Activated T-helper 2 cell treated with anti-CD3 and anti-CD28 coated beads, Interferon-gamma antibody, Interleukin-2, Interleukin-4, amounts not matched to agents 10 μg/mL and 5 μg/mL and 100 μg/mL, durations not matched to agents 14 hours and 24 hours and 36 hours (primary cell): Measurements from ENCODE around the gene SIDT1. TPM values are rescaled to one million over a fixed set of nuclear protein-coding genes. Genes with fewer than 3 reads are reported as not detected.
"Not testable (repeated sequence)": the region's sequence is repeated elsewhere in the genome, so short reads cannot be mapped to it uniquely, and the experiment has no call there.

Source experiments
- DNase-seq: peaks from one replicate; pipeline ENCODE4 v3.0.0; 2021; ENCODE audit warnings: low spot score
- H3K27ac Mint-ChIP-seq: one replicate; pipeline ENCODE4 v1.8.0; 2021; ENCODE audit warnings: mixed read lengths
- H3K27me3 Mint-ChIP-seq: one replicate; pipeline ENCODE4 v1.8.0; 2021; ENCODE audit warnings: low read depth, mixed read lengths
- H3K36me3 Mint-ChIP-seq: one replicate; pipeline ENCODE4 v1.8.0; 2021; ENCODE audit warnings: low read depth, mixed read lengths
- H3K4me1 Mint-ChIP-seq: one replicate; pipeline ENCODE4 v1.8.0; 2021; ENCODE audit warnings: low read depth, mixed read lengths
- H3K4me3 Mint-ChIP-seq: one replicate; pipeline ENCODE4 v1.8.0; 2021; ENCODE audit warnings: low read depth, mild to moderate bottlenecking, moderate library complexity, mixed read lengths
- H3K9me3 Mint-ChIP-seq: one replicate; pipeline ENCODE4 v1.8.0; 2021; ENCODE audit warnings: mixed read lengths
- intact Hi-C: fragments of 100-400 bp; cut with micrococcal nuclease; formaldehyde crosslinking; loops from one replicate; pipeline ENCODE4 v1.15.1; 2023
- total RNA-seq: library from RNA; stranded (reverse); gene quantifications from 2 replicates; pipeline ENCODE4 v1.2.3, GENCODE V29; 2022

The SIDT1 gene
- total RNA-seq, 1 donor from 2014 or later = 10.2 TPM

GRCh38 chr3:113630956-113631542, 98.7 kb downstream of the SIDT1 start:
- peaks cover 10% of the 10 kb centered on the region for H3K4me1 Mint-ChIP-seq
- no peak for DNase-seq
- H3K9me3 Mint-ChIP-seq = no peaks in the 10 kb centered on the region
- no peaks in the 10 kb centered on the region for H3K27me3 Mint-ChIP-seq
- no peak overlapping the region for H3K4me3 Mint-ChIP-seq
- peaks cover 14% of the 10 kb centered on the region for H3K36me3 Mint-ChIP-seq
- intact Hi-C loops = no loop called here
- H3K27ac Mint-ChIP-seq = no peak overlapping the region

GRCh38 chr3:113631573-113631972, 99.2 kb downstream of the SIDT1 start:
- no peak for DNase-seq
- no peak overlapping the region for H3K27ac Mint-ChIP-seq
- intact Hi-C loops = no loop called here
- H3K9me3 Mint-ChIP-seq = no peaks in the 10 kb centered on the region
- H3K4me3 Mint-ChIP-seq = no peak overlapping the region
- peaks cover 9% of the 10 kb centered on the region for H3K36me3 Mint-ChIP-seq
- H3K4me1 Mint-ChIP-seq = peaks cover 6% of the 10 kb centered on the region
- H3K27me3 Mint-ChIP-seq = no peaks in the 10 kb centered on the region

DNA sequence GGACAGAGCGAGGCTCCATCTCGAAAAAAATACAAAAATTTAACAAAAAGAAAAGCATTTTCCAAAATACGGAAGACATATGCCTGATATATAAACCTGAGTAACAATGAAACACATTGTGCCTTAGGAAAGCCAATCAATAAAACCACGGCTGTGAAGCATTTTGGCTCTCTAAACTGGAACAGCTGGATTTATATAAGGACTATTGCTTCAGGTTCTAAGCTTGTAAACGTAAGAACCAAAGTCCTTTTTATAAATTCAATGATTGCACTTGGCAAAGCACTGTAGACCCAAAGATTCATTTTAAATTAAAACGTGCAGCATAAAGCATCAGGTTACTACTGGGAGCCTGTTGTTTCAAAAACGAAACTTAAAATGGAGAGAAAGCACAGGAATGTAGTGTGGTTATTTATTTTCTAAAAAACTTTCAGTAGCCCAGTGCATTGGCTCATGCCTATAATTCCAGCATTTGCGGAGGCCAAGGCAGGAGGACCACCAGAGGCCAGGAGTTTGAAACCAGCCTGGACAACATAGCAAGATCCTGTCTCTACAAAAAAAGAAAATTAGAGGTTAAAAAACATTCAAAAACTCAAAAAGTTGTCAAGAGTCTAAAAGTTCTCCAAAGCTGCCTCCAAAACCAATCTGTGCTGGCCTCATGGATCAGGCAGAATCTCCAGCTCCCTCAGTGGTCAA, 102.6 kb downstream of the SIDT1 start:
- Mint-ChIP-seq H3K4me3 (no peak overlapping the region), H3K9me3 (no peaks in the 10 kb centered on the region), H3K27me3 (no peaks in the 10 kb centered on the region), H3K36me3 (peaks cover 5% of the 10 kb centered on the region), H3K4me1 (peaks cover 2% of the 10 kb centered on the region), H3K27ac (no peak overlapping the region)
- intact Hi-C loops = no loop called here
- DNase-seq = no peak

DNA sequence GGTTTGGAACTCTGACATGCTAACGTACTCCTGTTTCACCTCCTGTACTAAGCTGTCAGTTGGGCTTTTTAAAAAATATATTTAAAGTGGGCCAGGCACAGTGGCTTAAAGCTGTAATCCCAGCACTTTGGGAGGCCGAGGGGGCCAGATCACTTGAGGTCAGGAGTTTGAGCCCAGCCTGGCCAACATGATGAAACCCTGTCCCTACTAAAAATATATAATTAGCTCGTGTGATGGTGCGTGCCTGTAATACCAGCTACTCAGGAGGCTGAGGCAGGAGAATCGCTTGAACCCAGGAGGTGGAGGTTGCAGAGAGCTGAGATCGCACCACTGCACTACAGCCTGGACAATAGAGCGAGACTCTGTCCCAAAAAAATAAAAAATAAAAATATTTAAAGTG, 103.7 kb downstream of the SIDT1 start:
- H3K4me3 Mint-ChIP-seq, H3K4me1 Mint-ChIP-seq, H3K27me3 Mint-ChIP-seq, DNase-seq, H3K27ac Mint-ChIP-seq, H3K36me3 Mint-ChIP-seq, H3K9me3 Mint-ChIP-seq, intact Hi-C loops: not testable (repeated sequence)

DNA sequence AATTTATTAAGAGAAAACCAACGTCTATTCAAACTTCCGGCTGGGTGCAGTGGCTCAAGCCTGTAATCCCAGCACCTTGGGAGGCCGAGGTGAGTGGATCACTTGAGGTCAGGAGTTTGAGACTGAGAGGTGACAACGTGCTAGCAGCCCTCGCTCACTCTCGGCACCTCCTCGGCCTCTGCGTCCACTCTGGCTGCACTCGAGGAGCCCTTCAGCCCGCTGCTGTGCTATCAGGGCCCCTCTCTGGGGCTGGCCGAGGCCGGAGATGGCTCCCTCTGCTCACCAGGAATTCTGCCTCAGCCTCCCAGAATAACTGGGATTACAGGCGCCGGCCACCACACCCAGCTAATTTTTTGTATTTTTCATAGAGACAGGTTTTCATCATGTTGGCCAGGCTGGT, 105.4 kb downstream of the SIDT1 start:
- no peaks in the 10 kb centered on the region for H3K4me1 Mint-ChIP-seq
- H3K4me3 Mint-ChIP-seq = no peak overlapping the region
- no peaks in the 10 kb centered on the region for H3K9me3 Mint-ChIP-seq
- H3K27me3 Mint-ChIP-seq = no peaks in the 10 kb centered on the region
- no peak for DNase-seq
- intact Hi-C loops = no loop called here
- H3K36me3 Mint-ChIP-seq = no peaks in the 10 kb centered on the region
- H3K27ac Mint-ChIP-seq = no peak overlapping the region

- intact Hi-C loops = no loop called here
- Mint-ChIP-seq H3K9me3 (peaks cover 3% of the 10 kb centered on the region), H3K27ac (no peak overlapping the region), H3K36me3 (peaks cover under 1% of the 10 kb centered on the region), H3K27me3 (no peaks in the 10 kb centered on the region), H3K4me1 (no peaks in the 10 kb centered on the region), H3K4me3 (no peak overlapping the region)
- DNase-seq = no peak
Measured at GRCh38 chr3:113638910-113639309, 106.6 kb downstream of the SIDT1 start.

DNA sequence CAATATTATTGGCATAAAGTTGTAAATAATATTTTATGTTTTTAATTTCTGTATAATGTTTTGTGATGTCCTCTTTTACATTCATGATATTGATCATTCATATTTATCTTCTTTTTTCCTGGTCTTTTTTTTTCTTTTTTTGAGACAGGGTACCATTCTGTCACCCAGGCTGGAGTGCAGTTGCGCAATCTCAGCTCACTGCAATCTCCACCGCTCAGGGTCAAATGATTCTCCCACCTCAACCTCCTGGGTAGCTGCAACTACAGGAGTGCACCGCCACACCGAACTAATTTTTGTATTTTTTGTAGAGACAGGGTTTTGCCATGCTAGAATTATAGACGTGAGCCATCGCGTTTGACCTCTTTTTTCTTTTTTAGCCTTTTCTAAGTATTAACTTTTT, 111.2 kb downstream of the SIDT1 start:
- Mint-ChIP-seq H3K27me3 (no peaks in the 10 kb centered on the region), H3K27ac (no peak overlapping the region), H3K4me1 (no peaks in the 10 kb centered on the region), H3K36me3 (peaks cover 21% of the 10 kb centered on the region), H3K9me3 (peaks cover 30% of the 10 kb centered on the region), H3K4me3 (no peak overlapping the region)
- DNase-seq = no peak
- intact Hi-C loops = no loop called here

DNA sequence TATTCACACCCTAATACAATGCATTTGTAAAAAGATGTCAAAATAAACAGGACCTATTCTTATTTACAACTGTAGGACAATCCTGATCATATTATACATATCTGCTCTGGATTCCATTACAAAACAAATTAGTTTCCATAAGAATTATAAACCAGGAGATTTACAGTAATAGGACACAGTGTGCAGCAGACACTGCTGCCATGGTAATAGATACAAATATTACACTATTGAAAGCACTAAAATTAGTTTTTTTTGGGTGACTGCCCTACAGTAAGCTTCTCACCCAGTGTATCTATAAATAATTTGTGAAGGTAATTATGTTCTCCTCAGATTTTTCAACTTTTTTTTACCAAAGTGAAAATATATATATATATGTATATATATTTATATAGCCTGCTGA, 116.2 kb downstream of the SIDT1 start:
- Mint-ChIP-seq H3K4me3 (no peak overlapping the region), H3K27me3 (no peaks in the 10 kb centered on the region), H3K27ac (no peak overlapping the region), H3K9me3 (peaks cover 30% of the 10 kb centered on the region), H3K4me1 (no peaks in the 10 kb centered on the region), H3K36me3 (peaks cover 23% of the 10 kb centered on the region)
- DNase-seq = no peak
- intact Hi-C loops = no loop called here

DNA sequence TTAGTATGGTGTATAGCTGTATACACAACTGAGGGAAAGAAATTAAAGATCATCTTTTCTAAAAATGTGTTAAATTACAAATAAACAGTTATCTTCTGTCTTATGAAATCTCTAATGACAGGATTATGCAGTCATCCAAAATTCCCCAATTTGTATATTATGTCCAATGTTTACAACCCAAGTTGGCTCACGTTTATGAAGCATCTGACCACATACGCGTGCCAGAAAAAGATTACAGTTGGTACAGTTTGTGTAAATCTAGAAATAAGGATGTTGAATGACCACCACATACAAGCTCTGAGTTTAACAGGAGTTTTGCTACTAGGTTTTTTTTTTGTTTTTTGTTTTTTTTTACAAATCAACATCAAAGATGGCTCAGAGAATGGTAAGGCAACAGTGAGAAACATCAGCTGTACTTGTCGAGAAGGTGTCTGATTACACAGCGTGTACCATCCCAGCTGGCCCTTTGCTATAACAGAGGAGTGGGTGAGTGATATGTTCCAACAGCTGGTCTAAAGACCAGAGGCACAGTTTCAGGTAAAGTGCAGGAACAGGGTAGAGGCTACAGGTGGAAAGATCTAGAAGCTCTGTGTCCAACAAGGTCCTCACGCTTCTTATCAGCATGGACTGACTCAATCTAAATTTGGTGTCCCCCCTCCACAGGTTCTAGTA, 117.0 kb downstream of the SIDT1 start:
- Mint-ChIP-seq H3K27ac (no peak overlapping the region), H3K36me3 (peaks cover 18% of the 10 kb centered on the region), H3K9me3 (peaks cover 23% of the 10 kb centered on the region), H3K27me3 (no peaks in the 10 kb centered on the region), H3K4me3 (no peak overlapping the region), H3K4me1 (no peaks in the 10 kb centered on the region)
- intact Hi-C loops = no loop called here
- DNase-seq = no peak

DNA sequence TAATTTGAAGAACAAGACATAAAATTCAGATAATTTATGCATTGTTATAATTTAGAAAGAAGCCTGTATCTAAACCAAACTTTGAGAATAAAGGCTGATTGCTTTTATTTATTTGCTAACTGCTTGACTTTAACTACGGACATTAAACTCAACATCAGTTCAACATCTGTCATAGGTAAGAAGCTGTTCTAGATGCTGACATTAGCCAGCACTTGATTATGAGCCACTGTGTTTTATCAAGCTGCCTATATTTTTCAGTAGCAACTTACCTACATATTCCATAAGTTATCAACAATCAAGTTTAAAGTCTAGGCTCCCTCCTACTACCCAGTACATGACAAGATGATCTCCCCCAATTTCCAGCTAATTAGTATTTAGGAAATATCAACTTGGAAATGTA, 122.0 kb downstream of the SIDT1 start:
- Mint-ChIP-seq H3K36me3 (peaks cover 17% of the 10 kb centered on the region), H3K4me1 (no peaks in the 10 kb centered on the region), H3K27ac (no peak overlapping the region), H3K27me3 (no peaks in the 10 kb centered on the region), H3K9me3 (no peaks in the 10 kb centered on the region), H3K4me3 (no peak overlapping the region)
- no peak for DNase-seq
- intact Hi-C loops = no loop called here

DNA sequence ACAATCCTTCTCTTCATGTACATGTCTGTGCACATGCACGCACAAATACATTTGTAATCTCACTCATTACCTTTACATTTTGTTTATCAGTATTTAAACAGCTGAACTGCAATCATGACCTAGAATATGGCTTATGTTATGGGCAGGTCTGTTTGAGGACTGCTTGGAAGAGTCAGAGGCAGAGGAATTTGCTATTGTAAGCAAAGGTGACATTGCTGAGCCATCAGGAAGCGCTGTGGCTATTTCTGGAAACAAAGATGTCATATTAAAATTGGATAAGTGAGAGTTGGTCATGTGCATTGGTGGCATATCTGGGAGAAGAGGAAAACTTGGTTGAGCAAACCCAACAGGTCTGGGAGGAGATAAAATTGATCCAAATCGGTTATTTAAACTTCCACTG, 122.5 kb downstream of the SIDT1 start:
- intact Hi-C loops = no loop called here
- H3K36me3 Mint-ChIP-seq = peaks cover 22% of the 10 kb centered on the region
- DNase-seq = no peak
- no peak overlapping the region for H3K4me3 Mint-ChIP-seq
- no peak overlapping the region for H3K27ac Mint-ChIP-seq
- H3K27me3 Mint-ChIP-seq = no peaks in the 10 kb centered on the region
- no peaks in the 10 kb centered on the region for H3K9me3 Mint-ChIP-seq
- H3K4me1 Mint-ChIP-seq = no peaks in the 10 kb centered on the region

GRCh38 chr3:113658107-113658506, 125.8 kb downstream of the SIDT1 start:
- no peaks in the 10 kb centered on the region for H3K4me1 Mint-ChIP-seq
- H3K36me3 Mint-ChIP-seq = peaks cover 34% of the 10 kb centered on the region
- no peak for DNase-seq

GRCh38 chr3:113659101-113659541, 126.8 kb downstream of the SIDT1 start:
- H3K4me1 Mint-ChIP-seq = no peaks in the 10 kb centered on the region
- no peaks in the 10 kb centered on the region for H3K9me3 Mint-ChIP-seq
- H3K4me3 Mint-ChIP-seq = no peak overlapping the region
- no peaks in the 10 kb centered on the region for H3K27me3 Mint-ChIP-seq
- no peak overlapping the region for H3K27ac Mint-ChIP-seq
- H3K36me3 Mint-ChIP-seq = peaks cover 34% of the 10 kb centered on the region
- intact Hi-C loops = no loop called here
- DNase-seq = no peak

More at GRCh38 chr3:113658107-113658506, 125.8 kb downstream of the SIDT1 start:
- intact Hi-C loops = no loop called here
- Mint-ChIP-seq H3K4me3 (no peak overlapping the region), H3K9me3 (no peaks in the 10 kb centered on the region), H3K27me3 (no peaks in the 10 kb centered on the region), H3K27ac (no peak overlapping the region)
